Stimulated activated CD8-positive, alpha-beta memory T cell treated with anti-CD3 and anti-CD28 coated beads, Interleukin-15, amount 100 ng/mL, for 24 hours (primary cell): ENCODE results near the gene GALNT9.
"Not testable (repeated sequence)": the region's sequence is repeated elsewhere in the genome, so short reads cannot be mapped to it uniquely, and the experiment has no call there.

Experiments
- DNase-seq: peaks from one replicate; pipeline ENCODE4 v3.0.0-alpha.2; 2020; ENCODE audit warnings: low read depth

The GALNT9 gene

GRCh38 chr12:132358241-132359225 is 29.1 kb upstream of the GALNT9 start:
- not testable (repeated sequence) for DNase-seq

- DNase-seq = no peak
These were observed 28.3 kb upstream of the GALNT9 start for GRCh38 chr12:132357623-132358186.

DNA sequence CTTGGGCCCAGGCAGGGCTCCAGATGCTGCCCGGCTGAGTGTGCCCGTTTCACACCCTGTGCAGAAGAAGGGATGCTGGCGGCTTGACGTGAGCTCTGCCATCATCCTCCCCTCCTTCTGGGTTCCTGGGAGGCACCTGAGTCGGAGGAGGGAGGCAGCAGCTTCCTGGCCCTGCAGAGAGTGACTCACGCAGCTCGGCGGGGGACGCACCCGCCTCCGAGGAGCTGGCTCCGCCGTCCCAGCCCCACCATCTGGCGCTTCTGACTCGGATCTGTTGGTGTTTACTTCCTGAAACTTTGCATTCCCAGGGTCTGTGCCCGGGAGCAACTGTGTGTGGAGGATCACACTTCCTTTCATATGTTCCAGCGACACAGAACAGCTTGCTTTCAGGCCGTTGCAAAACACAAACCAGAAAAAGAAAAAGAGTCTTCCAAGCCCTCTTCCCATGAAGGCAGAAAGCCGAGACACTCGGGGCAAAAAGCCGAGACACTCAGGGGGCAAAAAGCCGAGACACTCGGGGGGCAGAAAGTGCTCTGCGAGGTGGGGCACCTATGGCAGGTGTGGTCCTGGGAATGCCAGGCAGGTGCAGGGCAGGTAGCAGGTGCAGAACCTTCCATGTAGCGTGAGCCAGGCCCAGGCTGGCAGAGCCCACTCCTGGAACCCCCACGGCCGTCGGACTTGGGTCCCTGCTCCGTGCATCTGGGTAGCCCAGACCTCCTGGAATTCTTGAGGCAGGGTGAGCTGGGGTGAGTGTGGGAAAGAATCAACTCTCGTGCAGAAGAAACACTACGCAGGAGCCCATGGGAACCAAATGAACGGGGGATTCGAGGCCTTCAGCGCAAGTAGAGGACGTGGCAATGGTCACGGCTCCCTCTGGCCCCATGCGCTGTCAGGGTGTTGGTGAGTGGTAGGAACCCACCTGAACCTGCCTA is 27.6 kb upstream of the GALNT9 start:
- no peak for DNase-seq

GRCh38 chr12:132355742-132356681 is 26.6 kb upstream of the GALNT9 start:
- no peak for DNase-seq

- DNase-seq = no peak
These were observed 25.7 kb upstream of the GALNT9 start for GRCh38 chr12:132354982-132355680.

- no peak for DNase-seq
These were observed 25.0 kb upstream of the GALNT9 start for GRCh38 chr12:132354211-132354981.

DNA sequence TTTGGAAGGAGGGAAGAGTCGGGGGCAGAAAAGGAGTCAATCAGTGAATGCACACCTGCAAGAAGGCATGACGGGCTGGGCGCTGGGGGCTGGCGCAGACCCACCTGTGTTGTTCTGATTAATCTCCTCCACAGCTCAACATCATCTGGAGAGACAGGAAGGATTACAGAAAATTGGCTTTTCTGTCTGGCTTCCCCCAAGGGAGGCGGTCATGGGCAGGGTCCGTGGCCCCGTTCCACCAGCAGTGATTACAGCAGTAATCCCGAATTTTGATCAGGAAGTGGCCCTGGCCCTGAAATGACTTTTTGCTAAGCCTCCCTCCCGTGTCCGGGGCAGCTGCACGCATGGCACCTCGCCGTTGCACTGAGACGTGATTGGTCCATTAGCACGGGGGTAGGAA is 24.4 kb upstream of the GALNT9 start:
- DNase-seq = no peak

GRCh38 chr12:132352896-132353800 is 23.8 kb upstream of the GALNT9 start:
- DNase-seq = no peak

- no peak for DNase-seq
These were observed 22.5 kb upstream of the GALNT9 start for GRCh38 chr12:132351751-132352495.

DNA sequence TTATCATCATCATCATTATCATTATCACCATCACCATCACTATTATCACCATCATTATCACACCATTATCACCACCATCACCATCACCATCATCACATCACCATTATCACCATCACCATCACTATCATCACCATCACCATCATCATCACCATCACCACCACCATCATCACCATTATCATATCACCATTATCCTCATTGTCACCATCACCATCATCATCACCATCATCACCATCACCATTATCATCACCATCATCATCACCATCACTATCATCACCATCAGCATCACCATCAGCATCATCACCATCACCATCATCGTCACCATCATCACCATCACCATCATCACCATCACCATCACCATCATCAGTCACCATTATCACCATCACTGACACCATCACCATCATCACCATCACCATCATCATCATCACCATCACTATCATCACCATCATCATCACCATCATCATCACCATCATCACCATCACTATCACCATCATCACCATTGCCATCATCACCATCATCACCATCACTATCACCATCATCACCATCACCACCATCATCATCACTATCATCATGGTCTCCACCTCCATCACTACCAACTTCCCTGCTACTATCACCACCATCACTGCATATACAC is 20.2 kb upstream of the GALNT9 start:
- DNase-seq = no peak

DNA sequence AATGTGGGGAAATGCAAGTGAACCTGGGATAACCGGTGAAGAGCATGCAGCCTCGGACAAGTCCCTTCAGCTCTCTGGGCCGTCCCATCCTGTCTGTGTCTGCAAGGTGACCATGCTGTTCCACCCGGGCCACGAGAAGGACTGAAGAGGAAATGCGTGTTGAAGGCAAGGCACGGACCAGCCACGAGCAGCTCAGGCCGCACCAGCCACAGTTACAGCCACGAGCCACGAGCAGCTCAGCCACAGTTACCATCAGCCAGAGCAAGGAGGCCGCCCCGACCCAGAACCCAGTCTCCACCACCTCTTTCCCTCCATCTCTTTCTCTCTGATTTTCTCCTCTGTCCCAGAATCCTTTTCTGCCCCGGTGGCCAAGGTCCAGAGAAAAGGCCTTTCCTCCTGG is 18.8 kb upstream of the GALNT9 start:
- no peak for DNase-seq

DNA sequence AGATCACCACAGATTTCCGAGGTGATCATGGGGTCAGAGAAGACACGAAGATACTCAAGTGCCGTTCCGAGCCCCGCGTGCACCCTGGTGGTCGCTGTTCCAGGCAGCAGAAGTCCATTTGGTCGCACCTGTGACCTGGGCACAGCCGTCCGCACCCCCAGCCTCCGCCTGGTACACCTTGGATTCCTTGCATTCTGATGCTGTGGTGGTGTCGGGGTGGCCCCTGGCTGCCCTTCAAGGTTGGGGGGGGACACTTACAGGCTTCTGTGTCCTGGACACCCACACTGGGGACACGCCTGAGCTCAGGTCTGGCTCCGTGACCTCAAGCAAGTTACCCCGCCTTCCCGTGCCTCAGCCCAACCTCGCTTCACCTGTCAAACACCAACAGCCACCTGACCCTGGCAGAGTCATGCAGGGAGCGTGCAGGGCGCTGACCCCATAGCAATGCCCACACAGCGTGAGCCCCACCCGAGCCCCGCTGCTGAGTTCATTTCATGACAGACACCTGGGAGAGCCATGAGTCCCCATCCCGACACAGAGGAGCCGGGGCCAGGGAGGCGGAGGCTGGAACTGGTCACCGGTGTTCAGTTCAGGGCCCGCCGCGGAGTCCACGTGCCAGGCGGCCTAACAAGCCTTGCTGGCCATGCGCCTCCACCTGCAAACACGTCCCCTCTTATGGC is 17.9 kb upstream of the GALNT9 start:
- DNase-seq = no peak

DNA sequence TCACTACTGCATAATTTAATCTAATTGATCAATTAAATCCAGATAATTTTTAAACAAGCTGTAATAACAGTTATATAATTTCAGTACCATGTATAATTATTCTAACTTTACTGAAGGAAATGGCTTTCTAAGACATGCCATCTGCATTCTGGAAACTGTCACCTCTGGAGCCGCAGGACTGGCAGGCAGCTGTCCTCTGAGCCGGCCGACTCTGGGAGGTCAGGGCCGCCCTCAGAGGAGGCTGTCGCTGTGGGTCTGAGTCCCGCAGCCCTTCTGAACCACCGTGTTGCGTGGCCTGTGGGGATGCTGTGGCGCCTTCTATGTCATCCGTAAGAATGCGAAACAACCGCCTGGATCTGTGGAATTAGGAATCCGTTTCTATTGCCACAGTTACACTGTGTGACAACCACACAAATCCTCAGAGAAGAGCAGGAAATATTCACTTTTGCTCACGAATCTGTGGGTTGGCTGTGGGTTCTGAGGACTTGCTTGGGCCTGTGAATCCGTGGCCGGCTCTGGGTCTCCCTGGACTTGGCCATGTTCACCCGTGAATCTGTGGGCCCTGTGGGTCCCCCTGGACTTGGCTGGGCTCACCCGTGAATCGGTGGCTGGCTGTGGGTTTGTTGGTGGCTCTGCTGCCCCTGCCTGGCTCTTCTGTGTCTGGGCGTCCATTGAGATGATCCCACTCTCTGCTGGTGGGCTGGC is 17.2 kb upstream of the GALNT9 start:
- DNase-seq = no peak

- DNase-seq = no peak
These were observed 16.3 kb upstream of the GALNT9 start for GRCh38 chr12:132345561-132346200.

GRCh38 chr12:132345126-132345525 is 15.7 kb upstream of the GALNT9 start:
- no peak for DNase-seq

- no peak for DNase-seq
These were observed 15.2 kb upstream of the GALNT9 start for GRCh38 chr12:132344601-132345000.
